GM21423 (cell line): ENCODE results near the gene CD22.
A peak's percentile ranks its signal among the peaks of the same experiment; 100 is the strongest.

Experiments used
- ATAC-seq: cut with Tn5 transposase; IDR thresholded peaks from one replicate; pipeline ENCODE4 v1.9.1; 2021; ENCODE audit warnings: mild to moderate bottlenecking, moderate library complexity; ENCODE audit not compliant: unreplicated experiment

The CD22 gene

GRCh38 chr19:35313587-35313986 is 15.4 kb upstream of the CD22 start:
- ATAC-seq: no peak

- no peak for ATAC-seq
These were observed 15.0 kb upstream of the CD22 start for GRCh38 chr19:35314031-35314430.

DNA sequence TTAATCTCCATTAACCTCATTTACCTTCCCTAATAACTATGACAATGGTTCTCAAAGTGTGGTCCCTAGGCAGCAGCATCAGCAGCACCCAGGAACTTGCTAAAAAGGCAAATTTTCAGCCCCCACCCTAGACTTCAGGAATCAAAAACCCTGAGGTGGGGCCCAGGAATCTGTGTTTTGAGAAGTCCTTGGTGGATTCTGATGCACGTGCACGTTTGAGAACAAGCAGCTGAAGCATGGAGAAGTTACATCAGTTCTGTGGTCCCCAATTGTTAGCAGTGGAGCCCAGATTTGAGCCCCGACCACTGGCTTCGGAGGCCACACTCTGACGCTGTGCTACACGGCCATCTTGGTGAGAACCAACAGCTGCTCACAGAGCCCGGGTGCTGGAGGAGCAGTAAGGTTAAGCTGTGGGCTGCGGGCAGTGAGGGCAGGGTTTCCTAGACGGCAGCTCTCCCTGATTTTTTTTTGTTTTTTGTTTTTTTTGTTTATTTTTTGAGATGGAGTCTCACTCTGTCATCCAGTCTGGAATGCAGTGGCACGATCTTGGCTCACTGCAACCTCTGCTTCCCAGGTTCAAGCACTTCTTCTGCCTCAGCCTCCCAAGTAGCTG is 14.0 kb upstream of the CD22 start:
- ATAC-seq: no peak

GRCh38 chr19:35315883-35316282 is 13.1 kb upstream of the CD22 start:
- ATAC-seq: no peak

DNA sequence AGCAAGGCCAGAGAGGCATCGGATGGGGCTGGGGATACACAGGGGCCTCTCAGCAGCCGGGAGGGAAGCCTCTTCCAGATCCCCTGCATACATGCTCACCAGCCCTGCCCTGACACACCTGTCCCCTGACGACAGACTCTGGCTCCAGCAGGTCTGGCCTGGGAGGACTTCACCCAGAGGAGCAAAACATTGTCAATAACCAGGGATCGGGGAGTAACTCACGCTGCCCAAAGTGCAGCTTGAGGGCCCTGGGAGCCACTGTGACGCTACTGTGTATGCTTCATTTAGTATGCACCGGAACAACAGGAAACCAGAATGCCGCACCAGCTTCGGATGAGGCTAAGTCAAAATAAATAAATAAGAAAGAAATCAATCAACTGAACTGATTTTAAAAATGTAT is 12.4 kb upstream of the CD22 start:
- ATAC-seq: no peak

GRCh38 chr19:35317464-35318043 is 11.4 kb upstream of the CD22 start:
- ATAC-seq: no peak

DNA sequence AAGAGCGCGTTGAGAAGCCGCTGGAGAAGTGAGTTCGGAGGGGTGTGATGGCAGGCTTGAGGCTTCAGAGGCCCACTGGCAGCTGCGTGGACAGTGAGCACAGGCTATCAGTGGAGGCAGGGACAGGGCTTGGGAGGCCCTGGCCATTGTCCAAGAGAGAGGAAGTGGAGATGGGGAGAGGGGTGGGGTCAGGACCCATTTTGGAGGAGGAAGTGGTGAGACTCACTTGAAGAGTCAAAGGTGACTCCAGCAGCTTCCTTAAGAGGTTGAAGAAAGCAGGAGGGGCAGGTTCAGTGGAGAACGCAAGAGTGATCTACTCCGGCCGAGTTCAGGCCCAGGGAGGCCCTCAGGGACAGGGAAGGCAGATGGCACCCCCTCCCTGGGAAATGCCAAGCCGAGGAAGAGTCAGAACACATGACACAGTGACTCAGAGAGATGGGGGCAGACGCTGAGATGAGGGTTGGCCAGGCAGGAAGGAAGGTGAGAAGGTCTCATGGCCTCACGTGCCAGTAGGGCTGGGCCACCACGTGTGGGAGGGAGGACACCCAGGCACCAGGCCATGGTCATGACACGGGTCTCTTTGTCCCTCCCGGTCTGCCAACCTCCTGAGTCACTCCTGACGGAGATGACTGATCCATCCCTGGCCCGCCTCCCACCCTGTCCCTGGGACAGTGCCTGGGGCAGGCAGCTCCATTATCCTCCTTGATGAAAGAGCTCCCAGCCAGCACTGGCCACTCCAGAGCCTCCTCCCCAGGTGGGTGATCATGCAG is 10.1 kb upstream of the CD22 start:
- no peak for ATAC-seq

- ATAC-seq: no peak
These were observed 8.8 kb upstream of the CD22 start for GRCh38 chr19:35320065-35320713.

GRCh38 chr19:35321291-35321690 is 7.7 kb upstream of the CD22 start:
- no peak for ATAC-seq

DNA sequence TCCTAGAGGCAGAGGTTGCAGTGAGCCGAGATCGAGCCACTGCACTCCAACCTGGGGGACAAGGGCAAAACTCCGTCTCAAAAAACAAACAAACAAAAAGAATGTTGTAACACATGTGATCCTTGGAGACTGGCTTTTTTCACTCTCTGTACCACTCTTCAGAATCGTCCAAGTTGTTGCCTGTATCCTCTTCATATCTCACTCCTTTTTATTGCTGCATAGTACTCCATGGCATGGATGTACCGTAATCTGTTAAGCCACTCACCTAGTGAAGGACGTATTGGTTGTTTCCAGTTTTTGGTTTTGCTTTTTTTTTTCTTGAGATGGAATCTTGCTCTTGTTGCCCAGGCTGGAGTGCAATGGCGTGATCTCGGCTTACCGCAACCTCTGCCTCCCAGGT is 7.0 kb upstream of the CD22 start:
- ATAC-seq: no peak

- no peak for ATAC-seq
These were observed 1.3 kb upstream of the CD22 start for GRCh38 chr19:35327642-35328041.

GRCh38 chr19:35329323-35329722 is 336 bp downstream of the CD22 start:
- no peak for ATAC-seq

DNA sequence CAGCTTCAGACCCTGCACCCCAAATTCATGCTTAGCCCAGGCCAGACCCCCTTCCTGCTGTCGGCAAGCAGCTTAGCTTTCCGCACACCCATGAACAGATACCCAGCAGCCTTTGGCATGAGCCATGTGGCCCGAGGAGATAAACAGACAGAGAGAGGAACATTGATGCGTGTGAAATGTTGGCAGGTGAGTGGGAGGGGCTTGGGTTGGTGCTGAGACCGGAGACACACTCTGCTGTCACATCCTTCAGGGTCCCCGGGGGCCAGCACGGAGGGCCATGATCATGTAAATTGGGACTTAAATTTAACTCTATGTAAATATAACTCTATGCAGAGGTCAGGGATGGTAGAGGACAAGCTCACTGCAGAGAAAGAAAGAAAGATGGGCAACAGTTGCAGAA is 1.5 kb downstream of the CD22 start:
- peak; percentile 56 for ATAC-seq

GRCh38 chr19:35331551-35332214 is 2.7 kb downstream of the CD22 start:
- ATAC-seq: no peak

GRCh38 chr19:35332817-35333216 is 3.8 kb downstream of the CD22 start:
- ATAC-seq: no peak

DNA sequence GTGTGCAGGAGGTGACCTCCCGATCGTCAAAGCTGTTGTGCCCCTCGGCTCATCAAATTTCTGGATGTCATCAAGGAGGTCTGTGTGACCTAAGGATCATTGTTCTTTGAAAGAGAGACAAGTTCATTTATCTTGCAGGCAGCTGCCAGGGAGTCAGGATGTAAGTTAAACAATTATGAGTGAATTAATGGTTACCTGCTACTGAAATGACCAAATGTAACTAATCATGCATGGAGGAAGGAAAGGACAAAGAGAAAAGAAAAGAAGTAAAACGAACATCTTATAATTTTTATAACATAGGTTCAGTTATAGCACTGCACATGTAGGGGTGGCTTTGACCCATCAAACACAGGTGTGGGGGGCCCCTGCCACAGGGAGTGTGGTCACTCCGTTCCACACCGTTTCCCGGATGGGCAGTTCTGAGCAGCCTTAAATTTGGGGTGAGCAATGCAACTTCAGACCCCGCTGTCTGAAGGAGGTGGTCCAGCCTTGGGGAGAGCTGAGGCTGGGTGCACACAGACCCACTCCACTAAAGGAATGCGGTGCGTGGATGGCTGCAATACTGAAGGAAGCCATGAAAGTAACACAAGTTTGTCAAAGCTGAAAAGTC is 5.3 kb downstream of the CD22 start:
- no peak for ATAC-seq

GRCh38 chr19:35336166-35336955 is 7.4 kb downstream of the CD22 start:
- no peak for ATAC-seq

DNA sequence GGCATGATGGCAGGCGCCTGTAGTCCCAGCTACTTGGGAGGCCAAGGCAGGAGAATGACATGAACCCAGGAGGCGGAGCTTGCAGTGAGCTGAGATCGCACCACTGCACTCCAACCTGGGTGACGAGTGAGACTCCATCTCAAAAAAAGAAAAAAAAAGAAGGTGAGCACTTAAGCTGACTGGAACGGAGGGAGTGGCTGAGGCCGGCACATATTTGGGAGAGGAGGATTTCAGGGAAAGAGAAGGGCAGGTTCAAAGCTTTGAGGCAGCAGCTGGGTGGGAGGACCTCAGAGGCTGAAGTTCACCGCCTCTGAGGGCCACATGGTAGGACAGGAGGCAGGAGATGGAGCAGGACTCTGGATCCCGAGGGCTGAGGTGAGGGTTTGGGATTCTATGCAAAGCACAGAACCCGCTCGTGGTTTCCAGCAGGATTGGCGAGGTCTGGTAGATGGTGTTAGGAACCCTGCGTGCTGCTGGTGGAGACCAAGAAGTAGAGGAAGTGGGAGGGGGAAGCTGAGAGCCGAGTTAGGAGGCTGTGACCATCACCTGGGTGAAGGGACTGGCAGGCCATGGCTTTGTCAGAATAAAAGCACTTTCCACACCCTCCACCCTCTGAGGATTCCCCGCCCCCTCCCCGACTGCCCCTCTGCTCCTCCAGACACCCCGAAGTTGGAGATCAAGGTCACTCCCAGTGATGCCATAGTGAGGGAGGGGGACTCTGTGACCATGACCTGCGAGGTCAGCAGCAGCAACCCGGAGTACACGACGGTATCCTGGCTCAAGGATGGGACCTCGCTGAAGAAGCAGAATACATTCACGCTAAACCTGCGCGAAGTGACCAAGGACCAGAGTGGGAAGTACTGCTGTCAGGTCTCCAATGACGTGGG is 8.4 kb downstream of the CD22 start:
- no peak for ATAC-seq

DNA sequence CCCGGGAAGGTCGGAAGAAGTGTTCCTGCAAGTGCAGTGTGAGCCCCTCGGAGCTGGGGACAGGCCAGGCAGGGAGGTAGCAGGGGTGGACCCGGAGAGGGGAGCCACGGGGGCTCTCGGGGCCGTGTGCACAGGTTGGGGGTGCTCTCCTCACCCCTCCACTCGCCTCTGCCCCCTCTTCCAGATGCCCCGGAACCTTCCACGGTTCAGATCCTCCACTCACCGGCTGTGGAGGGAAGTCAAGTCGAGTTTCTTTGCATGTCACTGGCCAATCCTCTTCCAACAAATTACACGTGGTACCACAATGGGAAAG is 9.0 kb downstream of the CD22 start:
- ATAC-seq: no peak
